GM08714 (cell line): ENCODE data around the gene RPLP2.

Experiments used
- H3K4me3 ChIP-seq: fragments of 200-500 bp; sonication (Bioruptor generic); 2 replicates; pipeline ENCODE4 v1.5.1; 2014; ENCODE audit warnings: mild to moderate bottlenecking, low read length, inconsistent platforms
- ZNF274 ChIP-seq: IDR thresholded peaks from 2 replicates; pipeline ENCODE4 v1.6.1; 2012; ENCODE audit warnings: mild to moderate bottlenecking, low read depth, low read length

Gene RPLP2

GRCh38 chr11:802693-803466 is 6.9 kb upstream of the RPLP2 start:
- no peak for TF ChIP-seq ZNF274
- H3K4me3 ChIP-seq = no peak overlapping the region; the same call in 1 of the 2 replicates

- no peak for TF ChIP-seq ZNF274
- H3K4me3 ChIP-seq = peak overlapping the region; percentile 88; the same call in 1 of the 2 replicates
These were observed 6.4 kb upstream of the RPLP2 start for GRCh38 chr11:803467-803742.

- H3K4me3 ChIP-seq = peak overlapping the region; percentile 88
- no peak for TF ChIP-seq ZNF274
These were observed 5.8 kb upstream of the RPLP2 start for GRCh38 chr11:803770-804598.

- no peak for TF ChIP-seq ZNF274
- H3K4me3 ChIP-seq = peak overlapping the region; percentile 88
These were observed 5.2 kb upstream of the RPLP2 start for GRCh38 chr11:804599-804964.

GRCh38 chr11:808427-809286 is 1.1 kb upstream of the RPLP2 start:
- peak overlapping the region; percentile 76 for H3K4me3 ChIP-seq
- no peak for TF ChIP-seq ZNF274

GRCh38 chr11:810040-810567 is 337 bp downstream of the RPLP2 start:
- TF ChIP-seq ZNF274 = no peak
- peak overlapping the region; percentile 76 for H3K4me3 ChIP-seq

GRCh38 chr11:811446-812245 is 1.9 kb downstream of the RPLP2 start:
- H3K4me3 ChIP-seq = peak overlapping the region; percentile 76; the same call in 1 of the 2 replicates
- no peak for TF ChIP-seq ZNF274

- H3K4me3 ChIP-seq = no peak overlapping the region
These were observed 2.6 kb downstream of the RPLP2 start for GRCh38 chr11:812390-812789.

GRCh38 chr11:813072-813455 is 3.3 kb downstream of the RPLP2 start:
- no peak for TF ChIP-seq ZNF274

More at GRCh38 chr11:812390-812789, 2.6 kb downstream of the RPLP2 start:
- TF ChIP-seq ZNF274 = no peak

GRCh38 chr11:813456-814096 is 3.8 kb downstream of the RPLP2 start:
- TF ChIP-seq ZNF274 = no peak
- H3K4me3 ChIP-seq = no peak overlapping the region

More at GRCh38 chr11:813072-813455, 3.3 kb downstream of the RPLP2 start:
- no peak overlapping the region for H3K4me3 ChIP-seq

GRCh38 chr11:815675-816432 is 6.1 kb downstream of the RPLP2 start:
- no peak overlapping the region for H3K4me3 ChIP-seq
- no peak for TF ChIP-seq ZNF274

GRCh38 chr11:816433-816779 is 6.6 kb downstream of the RPLP2 start:
- no peak overlapping the region for H3K4me3 ChIP-seq
- TF ChIP-seq ZNF274 = no peak
